ENCODE results near the gene ARHGAP25.

- TF ChIP-seq POLR2A (IDR thresholded peaks at IDR 0.05; ENCODE audit: low read length) = no peak
- no peak for TF ChIP-seq GATA1 (IDR thresholded peaks at IDR 0.05; ENCODE audit: low read depth, low read length)
These were observed 8.9 kb downstream of the ARHGAP25 start for GRCh38 chr2:68743531-68743930.

Data from erythroblast (primary cell).